H1 (cell line): Measurements from ENCODE around the gene KLF7. TPM values are rescaled to one million over a fixed set of nuclear protein-coding genes. Genes with fewer than 3 reads are reported as not detected.

ENCODE experiments used
- ATF2 ChIP-seq: IDR thresholded peaks from 2 replicates; pipeline ENCODE4 v1.6.1; 2012; ENCODE audit warnings: low read length, inconsistent platforms
- CHD2 ChIP-seq: IDR thresholded peaks from 2 replicates; pipeline ENCODE4 v1.6.1; 2012; ENCODE audit warnings: low read length, improper control_type of control experiment
- EGR1 ChIP-seq: IDR thresholded peaks from 2 replicates; pipeline ENCODE4 v1.6.1; 2011; ENCODE audit warnings: low read depth, low read length, borderline replicate concordance
- GABPA ChIP-seq: IDR thresholded peaks from 2 replicates; pipeline ENCODE4 v1.6.1; 2011; ENCODE audit warnings: mild to moderate bottlenecking, low read length, moderate library complexity, borderline replicate concordance; ENCODE audit not compliant: insufficient read depth
- KDM5A ChIP-seq: fragments of 200-600 bp; IDR thresholded peaks from 2 replicates; pipeline ENCODE4 v1.7.1; 2012; ENCODE audit warnings: mild to moderate bottlenecking, low read length, inconsistent platforms, mixed read lengths
- MAX ChIP-seq: IDR thresholded peaks from 2 replicates; pipeline ENCODE4 v1.6.1; 2012; ENCODE audit warnings: inconsistent platforms
- POLR2AphosphoS5 ChIP-seq: IDR thresholded peaks from 2 replicates; pipeline ENCODE4 v1.6.1; 2011; ENCODE audit warnings: low read depth, low read length
- SUZ12 ChIP-seq: fragments of 200-600 bp; sonication (generic); IDR thresholded peaks from 2 replicates; pipeline ENCODE4 v1.6.1; 2012; ENCODE audit warnings: mild to moderate bottlenecking, inconsistent platforms, low read length, moderate library complexity, mixed read lengths
- YY1 ChIP-seq: IDR thresholded peaks from 2 replicates; pipeline ENCODE4 v1.6.1; 2011; ENCODE audit warnings: low read depth, mild to moderate bottlenecking, low read length
- polyA plus RNA-seq, 7 experiments: library from polyadenylated mRNA; depleted of rRNA in 3 of 7; stranded (reverse) in 5 of 7; unstranded in 2 of 7; fragments of >200 nt in 5 of 7; fragments of 200-250 nt in 2 of 7; gene quantifications; 1 replicate in 5 of 7; 2 replicates in 1 of 7; 4 replicates in 1 of 7; pipeline versions ENCODE4 v1.2.1 to v1.2.3, GENCODE V29; 2011 to 2013; ENCODE audit warnings: missing spikeins in 2 of 7, mixed read lengths in 2 of 7
- total RNA-seq: library from RNA; stranded (reverse); fragmentation: NEBNext Ultra II Directional; extraction: Animal tissue kit (Norgen Biotek cat#: 25700); gene quantifications from 2 replicates; pipeline ENCODE4 v1.2.1, GENCODE V29; 2021

Gene KLF7
- total and polyA plus RNA-seq, 2 of the 8 experiments (the other 6 are each of a cell fraction or from before 2014, with no cell fraction given): 9.6 to 23.3 TPM

- TF ChIP-seq POLR2AphosphoS5 (no peak; the same call in 1 of the 2 replicates), SUZ12 (no peak), CHD2 (peak; percentile 63; the same call in 1 of the 2 replicates), ATF2 (peak; percentile 76; the same call in 1 of the 2 replicates), EGR1 (no peak), KDM5A (no peak), MAX (peak; percentile 77), GABPA (no peak), YY1 (peak; percentile 79)
Observed at GRCh38 chr2:207166039-207166348, 246 bp upstream of the KLF7 start (continued).
